Chondrocyte (in vitro differentiated cells): ENCODE data around the gene MAML3. TPM values are rescaled to one million over a fixed set of nuclear protein-coding genes. Genes with fewer than 3 reads are reported as not detected.
A peak's percentile ranks its signal among the peaks of the same experiment; 100 is the strongest.

Source experiments
- DNase-seq: peaks from one replicate; pipeline ENCODE4 v3.0.0; 2021; ENCODE audit warnings: mixed read lengths, low spot score
- H3K27ac Mint-ChIP-seq: one replicate; pipeline ENCODE4 v1.8.0; 2021; ENCODE audit warnings: mild to moderate bottlenecking, moderate library complexity, mixed read lengths; ENCODE audit not compliant: unreplicated experiment
- H3K27me3 Mint-ChIP-seq: 2 replicates; pipeline ENCODE4 v1.8.0; 2021; ENCODE audit warnings: low read depth, mixed read lengths
- H3K36me3 Mint-ChIP-seq: 2 replicates; pipeline ENCODE4 v1.8.0; 2021; ENCODE audit warnings: low read depth, mixed read lengths
- H3K4me1 Mint-ChIP-seq: 2 replicates; pipeline ENCODE4 v1.8.0; 2021; ENCODE audit warnings: low read depth, mild to moderate bottlenecking, mixed read lengths
- H3K4me3 Mint-ChIP-seq: one replicate; pipeline ENCODE4 v1.8.0; 2021; ENCODE audit warnings: mild to moderate bottlenecking, moderate library complexity, mixed read lengths; ENCODE audit not compliant: unreplicated experiment
- H3K9me3 Mint-ChIP-seq: 2 replicates; pipeline ENCODE4 v1.8.0; 2021; ENCODE audit warnings: low read depth, mixed read lengths
- total RNA-seq: library from RNA; stranded (reverse); gene quantifications from 3 replicates; pipeline ENCODE4 v1.2.1, GENCODE V29; 2021
- TF ChIP-seq, protein P1 (sequence below): fragments of 200-600 bp; sonication (generic); IDR thresholded peaks from 2 replicates; pipeline ENCODE4 v1.5.0; 2021; ENCODE audit warnings: antibody characterized with exemption, mild to moderate bottlenecking, moderate library complexity

The MAML3 gene
- total RNA-seq, 1 donor from 2014 or later, result 1.6 TPM

DNA sequence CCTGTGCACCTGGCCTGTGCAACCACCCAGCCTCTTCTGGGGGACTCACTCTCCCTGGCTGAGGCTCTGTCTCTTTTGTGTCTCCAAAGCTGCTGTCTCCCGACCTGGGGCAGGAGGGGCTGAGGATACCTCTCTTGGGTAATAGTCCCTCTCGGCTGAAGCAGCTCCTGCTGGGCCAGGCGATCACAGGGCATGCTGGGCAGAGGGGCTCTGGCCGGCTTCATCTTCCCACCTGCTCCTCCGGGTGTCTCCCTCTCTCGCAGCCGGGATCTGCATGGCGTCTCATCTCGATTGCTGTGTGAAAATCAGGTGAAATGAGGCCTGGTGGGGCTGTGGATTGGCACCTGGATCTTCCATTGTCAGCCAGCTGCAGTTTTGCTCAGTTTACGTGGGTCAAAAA is 435.2 kb downstream of the MAML3 start:
- no peak overlapping the region for H3K27ac Mint-ChIP-seq
- TF ChIP-seq, protein P1, sequence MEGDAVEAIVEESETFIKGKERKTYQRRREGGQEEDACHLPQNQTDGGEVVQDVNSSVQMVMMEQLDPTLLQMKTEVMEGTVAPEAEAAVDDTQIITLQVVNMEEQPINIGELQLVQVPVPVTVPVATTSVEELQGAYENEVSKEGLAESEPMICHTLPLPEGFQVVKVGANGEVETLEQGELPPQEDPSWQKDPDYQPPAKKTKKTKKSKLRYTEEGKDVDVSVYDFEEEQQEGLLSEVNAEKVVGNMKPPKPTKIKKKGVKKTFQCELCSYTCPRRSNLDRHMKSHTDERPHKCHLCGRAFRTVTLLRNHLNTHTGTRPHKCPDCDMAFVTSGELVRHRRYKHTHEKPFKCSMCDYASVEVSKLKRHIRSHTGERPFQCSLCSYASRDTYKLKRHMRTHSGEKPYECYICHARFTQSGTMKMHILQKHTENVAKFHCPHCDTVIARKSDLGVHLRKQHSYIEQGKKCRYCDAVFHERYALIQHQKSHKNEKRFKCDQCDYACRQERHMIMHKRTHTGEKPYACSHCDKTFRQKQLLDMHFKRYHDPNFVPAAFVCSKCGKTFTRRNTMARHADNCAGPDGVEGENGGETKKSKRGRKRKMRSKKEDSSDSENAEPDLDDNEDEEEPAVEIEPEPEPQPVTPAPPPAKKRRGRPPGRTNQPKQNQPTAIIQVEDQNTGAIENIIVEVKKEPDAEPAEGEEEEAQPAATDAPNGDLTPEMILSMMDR, result no peak
- no peak for DNase-seq
- no peaks in the 10 kb centered on the region for H3K27me3 Mint-ChIP-seq
- peaks cover 14% of the 10 kb centered on the region for H3K4me1 Mint-ChIP-seq
- peaks cover 2% of the 10 kb centered on the region for H3K36me3 Mint-ChIP-seq
- H3K9me3 Mint-ChIP-seq, result no peaks in the 10 kb centered on the region
- H3K4me3 Mint-ChIP-seq, result no peak overlapping the region

DNA sequence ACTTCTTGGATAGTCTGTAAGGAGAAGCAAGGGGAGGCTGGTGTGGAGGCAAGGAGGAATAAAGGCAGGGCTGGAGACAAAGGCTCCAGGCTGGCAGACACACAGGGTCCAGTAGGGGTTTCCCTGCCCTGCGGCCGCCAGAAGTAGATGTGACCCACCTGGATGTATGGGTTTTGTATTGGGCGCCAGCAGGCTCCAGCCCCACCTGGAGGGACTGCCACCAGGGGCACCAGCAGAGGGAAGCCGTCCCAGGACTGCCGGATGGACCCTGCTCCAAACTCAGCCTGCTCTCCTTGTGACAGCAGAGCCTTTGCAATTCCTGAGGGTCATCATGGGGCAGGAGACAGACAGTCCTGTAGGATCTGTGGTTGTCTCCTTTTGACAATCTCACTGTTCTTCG is 435.6 kb downstream of the MAML3 start:
- no peak for DNase-seq
- TF ChIP-seq, protein P1, result no peak
- Mint-ChIP-seq H3K27ac (no peak overlapping the region), H3K9me3 (no peaks in the 10 kb centered on the region), H3K4me1 (peaks cover 14% of the 10 kb centered on the region), H3K4me3 (no peak overlapping the region), H3K36me3 (peaks cover 2% of the 10 kb centered on the region), H3K27me3 (no peaks in the 10 kb centered on the region)

DNA sequence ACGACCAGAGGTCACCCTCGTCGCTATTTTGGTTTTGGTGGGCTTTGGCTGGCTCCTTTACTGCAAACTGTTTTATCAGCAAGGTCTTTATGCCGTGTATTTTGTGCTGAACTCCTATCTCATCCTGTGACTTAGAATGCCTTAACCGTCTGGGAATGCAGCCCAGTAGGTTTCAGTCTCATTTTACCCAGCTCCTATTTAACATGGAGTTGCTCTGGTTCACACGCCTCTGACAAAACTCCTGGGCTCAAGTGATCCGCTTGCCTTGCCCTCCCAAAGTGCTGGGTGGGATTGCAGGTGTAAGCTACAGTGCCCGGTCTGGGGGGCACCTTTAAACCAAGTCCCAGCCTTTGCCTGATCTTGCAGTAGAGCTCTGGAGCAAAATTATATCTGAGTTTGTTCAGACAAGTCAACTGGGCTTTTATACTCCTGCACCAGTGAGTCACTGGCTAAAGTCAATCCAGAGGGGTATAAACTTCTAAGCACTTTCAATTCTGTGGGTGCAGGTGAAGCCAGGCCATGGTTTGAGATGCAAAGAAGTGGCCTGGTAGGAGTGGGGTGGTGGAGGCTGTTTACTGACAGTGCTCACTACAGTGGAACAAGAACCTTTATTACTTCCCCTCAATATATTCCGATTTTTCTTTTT is 438.1 kb downstream of the MAML3 start:
- Mint-ChIP-seq H3K27ac (peak overlapping the region; percentile 86), H3K36me3 (peaks cover 2% of the 10 kb centered on the region), H3K4me1 (peaks cover 33% of the 10 kb centered on the region), H3K9me3 (no peaks in the 10 kb centered on the region), H3K4me3 (no peak overlapping the region), H3K27me3 (no peaks in the 10 kb centered on the region)
- no peak for DNase-seq
- TF ChIP-seq, protein P1, result no peak

DNA sequence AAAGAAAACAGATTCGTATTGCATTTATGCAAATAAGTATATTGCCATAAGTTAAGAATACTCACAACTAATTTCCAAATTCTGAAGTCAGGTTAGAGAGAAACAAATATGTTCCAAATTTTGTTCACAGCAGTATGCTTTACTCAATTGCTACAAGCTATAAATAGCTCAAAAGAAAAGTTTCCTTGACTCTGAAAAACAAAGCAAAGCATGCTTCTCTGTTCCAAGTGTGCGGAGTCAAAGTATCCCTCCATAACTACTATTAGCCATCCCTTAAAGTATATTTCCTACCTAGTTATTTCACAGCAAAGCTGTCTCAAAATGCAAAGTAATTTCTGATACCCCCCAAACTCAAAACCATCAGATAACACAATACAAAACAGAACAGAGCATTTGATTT is 441.1 kb downstream of the MAML3 start:
- TF ChIP-seq, protein P1, result no peak
- Mint-ChIP-seq H3K9me3 (peaks cover 4% of the 10 kb centered on the region), H3K4me1 (peaks cover 41% of the 10 kb centered on the region)

GRCh38 chr4:139711461-139711860 is 442.5 kb downstream of the MAML3 start:
- peak overlapping the region; percentile 68 for H3K27ac Mint-ChIP-seq
- peaks cover 6% of the 10 kb centered on the region for H3K36me3 Mint-ChIP-seq
- no peak for DNase-seq
- H3K4me1 Mint-ChIP-seq, result peaks cover 41% of the 10 kb centered on the region
- peaks cover 5% of the 10 kb centered on the region for H3K9me3 Mint-ChIP-seq
- TF ChIP-seq, protein P1, result no peak
- H3K27me3 Mint-ChIP-seq, result no peaks in the 10 kb centered on the region
- H3K4me3 Mint-ChIP-seq, result no peak overlapping the region

More for the DNA sequence above, 441.1 kb downstream of the MAML3 start:
- Mint-ChIP-seq H3K4me3 (no peak overlapping the region), H3K27me3 (no peaks in the 10 kb centered on the region), H3K36me3 (peaks cover 7% of the 10 kb centered on the region), H3K27ac (peak overlapping the region; percentile 25)
- DNase-seq, result no peak
